NCI-H1092 (cell line): Measurements from ENCODE around the gene CAPRIN1.

Experiments used
- DNase-seq: peaks from one replicate; lab custom pipeline; 2025; lab: John Stamatoyannopoulos, UW

CAPRIN1 gene

GRCh38 chr11:34145847-34146381, 94.4 kb downstream of the CAPRIN1 start:
- no peak for DNase-seq

GRCh38 chr11:34146411-34146810, 94.9 kb downstream of the CAPRIN1 start:
- DNase-seq = no peak

DNA sequence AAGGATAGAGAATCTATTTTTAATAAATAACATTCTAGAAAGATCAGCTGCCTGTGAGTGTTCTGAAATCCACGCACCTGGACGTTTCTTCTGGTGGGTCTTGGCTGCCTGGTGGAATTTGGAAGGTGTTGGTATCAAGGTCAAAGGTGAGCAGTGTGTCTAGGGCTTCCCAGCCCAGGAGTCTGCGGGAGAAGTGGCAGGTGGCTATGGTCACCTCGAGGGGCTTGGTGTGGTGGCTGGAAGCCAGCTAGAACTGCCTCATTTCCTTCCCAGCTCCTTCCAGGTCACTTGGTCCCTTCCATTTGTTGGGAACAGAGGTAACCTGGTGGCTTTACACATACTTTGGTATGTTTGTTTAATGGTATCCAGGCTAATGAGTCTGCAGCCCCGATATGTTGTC, 95.3 kb downstream of the CAPRIN1 start:
- DNase-seq = no peak

GRCh38 chr11:34147581-34147980, 96.0 kb downstream of the CAPRIN1 start:
- no peak for DNase-seq

DNA sequence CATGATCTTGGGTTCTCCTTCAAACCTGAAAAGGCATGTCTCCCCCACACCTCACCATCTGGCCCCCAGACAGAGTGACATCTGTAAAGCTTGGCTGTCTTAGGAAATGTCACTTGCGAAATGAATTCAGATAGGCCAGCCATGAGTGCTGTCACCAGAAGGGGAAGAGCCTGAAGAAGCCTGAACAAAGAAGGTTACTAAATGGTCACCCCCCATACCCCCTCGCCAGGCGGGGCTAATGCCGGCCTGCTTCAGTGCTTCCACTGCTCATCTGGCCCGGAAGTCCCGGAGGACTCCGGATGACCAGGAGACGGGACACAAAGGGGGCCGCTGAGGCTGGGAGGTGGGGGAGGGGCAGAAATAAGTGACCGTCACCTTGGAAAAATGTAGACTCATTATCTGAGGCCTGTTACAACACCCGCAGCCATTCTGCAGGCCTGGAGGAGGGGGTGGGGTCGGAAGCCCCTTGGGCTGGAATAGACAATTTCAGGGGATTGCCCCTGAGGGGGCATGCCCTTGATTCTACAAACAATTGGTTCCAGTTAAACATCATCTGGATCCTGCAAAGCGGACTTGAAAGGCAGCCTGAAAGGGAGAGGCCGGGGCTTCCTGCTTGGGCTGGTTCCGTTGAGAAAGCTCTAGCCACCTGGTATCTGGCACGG, 97.1 kb downstream of the CAPRIN1 start:
- DNase-seq = no peak

DNA sequence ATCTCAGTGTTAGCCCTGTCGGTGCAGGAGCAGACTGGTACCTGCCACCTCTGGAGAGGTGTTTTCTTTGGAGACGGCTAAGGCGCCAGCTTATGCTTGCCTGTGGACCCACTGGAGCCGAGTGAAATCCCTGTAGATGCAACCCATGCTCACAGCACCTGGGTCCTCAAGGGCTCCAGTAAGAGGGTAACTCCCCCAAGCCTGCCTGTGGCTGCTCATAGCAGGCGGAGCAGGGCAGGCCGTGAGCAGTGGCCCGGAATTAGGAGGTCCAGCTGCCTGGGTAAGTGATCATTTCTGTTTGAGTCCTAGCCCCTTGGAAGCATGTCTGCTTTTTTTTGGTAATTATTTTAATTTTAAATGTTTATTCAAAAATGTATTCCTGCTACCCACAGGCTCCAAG, 97.7 kb downstream of the CAPRIN1 start:
- no peak for DNase-seq

DNA sequence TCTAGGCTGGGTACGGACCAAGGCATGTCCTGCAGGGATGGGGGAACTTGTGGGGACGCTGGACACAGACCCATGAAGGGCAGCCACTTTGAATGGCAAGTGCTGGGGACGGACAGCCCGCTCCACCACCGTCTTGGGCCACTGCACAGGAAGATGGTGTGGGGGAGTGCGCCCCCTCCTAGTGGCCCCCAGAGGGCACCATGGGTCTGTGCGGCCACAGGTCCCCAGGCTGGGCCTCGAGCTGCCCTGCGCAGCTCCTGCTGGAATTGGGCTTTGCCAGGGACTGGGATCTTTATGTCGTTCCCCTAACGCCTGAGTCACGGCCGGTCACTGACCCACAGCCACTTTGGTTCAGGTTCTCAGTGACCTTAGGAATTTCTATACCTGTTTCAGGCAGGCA, 98.3 kb downstream of the CAPRIN1 start:
- DNase-seq = no peak

GRCh38 chr11:34150494-34151151, 99.1 kb downstream of the CAPRIN1 start:
- no peak for DNase-seq
